Measurements from ENCODE around the gene NINJ1.

Gene NINJ1

DNA sequence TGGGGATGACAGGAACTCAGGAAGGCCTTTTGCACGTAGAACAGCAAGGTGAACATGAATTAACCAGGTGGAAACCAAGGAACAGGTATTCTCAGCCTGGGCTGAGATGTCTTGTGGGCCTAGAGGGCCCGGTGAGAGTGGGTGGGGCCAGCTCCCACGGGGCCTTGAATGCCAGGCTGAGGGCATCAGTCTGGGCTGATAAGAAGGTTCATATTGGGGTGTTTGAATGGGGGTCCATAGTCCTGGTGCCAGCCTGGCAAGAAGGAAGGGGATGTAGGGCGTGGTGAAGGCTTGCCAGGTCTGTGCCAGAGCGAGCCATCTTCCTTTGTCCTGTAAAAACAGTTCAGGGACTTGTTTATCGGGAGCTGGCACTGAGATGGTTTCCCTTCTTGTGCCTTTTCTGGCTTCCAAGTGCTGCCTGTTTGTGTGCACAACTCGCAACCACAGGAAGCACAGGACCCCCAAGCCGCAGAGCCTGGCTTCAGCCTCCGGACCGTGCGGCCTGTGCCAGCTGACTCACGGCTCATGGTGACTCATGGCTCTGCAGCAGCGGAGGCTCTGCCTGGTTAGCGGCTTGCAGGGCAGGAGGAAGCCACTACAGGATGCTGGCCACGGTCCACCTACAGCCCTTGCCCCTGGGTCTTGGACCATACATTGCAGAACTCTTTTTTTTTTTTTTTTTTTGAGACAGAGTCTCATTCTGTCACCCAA, 35.7 kb downstream of the NINJ1 start:
- H3K9ac ChIP-seq (ENCODE audit: low read length): no peak overlapping the region
- no peaks in the 10 kb centered on the region for H3K36me3 ChIP-seq (ENCODE audit: control insufficient read depth, insufficient read depth, low read length)
- no peaks in the 10 kb centered on the region for H3K27me3 ChIP-seq (ENCODE audit: control insufficient read depth, insufficient read depth, low read length)
- peaks cover 47% of the 10 kb centered on the region for H3K4me1 ChIP-seq (ENCODE audit: control insufficient read depth, insufficient read depth, low read length)
- H3K4me3 ChIP-seq (ENCODE audit: low read length): no peak overlapping the region
- no peaks in the 10 kb centered on the region for H3K9me3 ChIP-seq (ENCODE audit: control insufficient read depth, low read length)

DNA sequence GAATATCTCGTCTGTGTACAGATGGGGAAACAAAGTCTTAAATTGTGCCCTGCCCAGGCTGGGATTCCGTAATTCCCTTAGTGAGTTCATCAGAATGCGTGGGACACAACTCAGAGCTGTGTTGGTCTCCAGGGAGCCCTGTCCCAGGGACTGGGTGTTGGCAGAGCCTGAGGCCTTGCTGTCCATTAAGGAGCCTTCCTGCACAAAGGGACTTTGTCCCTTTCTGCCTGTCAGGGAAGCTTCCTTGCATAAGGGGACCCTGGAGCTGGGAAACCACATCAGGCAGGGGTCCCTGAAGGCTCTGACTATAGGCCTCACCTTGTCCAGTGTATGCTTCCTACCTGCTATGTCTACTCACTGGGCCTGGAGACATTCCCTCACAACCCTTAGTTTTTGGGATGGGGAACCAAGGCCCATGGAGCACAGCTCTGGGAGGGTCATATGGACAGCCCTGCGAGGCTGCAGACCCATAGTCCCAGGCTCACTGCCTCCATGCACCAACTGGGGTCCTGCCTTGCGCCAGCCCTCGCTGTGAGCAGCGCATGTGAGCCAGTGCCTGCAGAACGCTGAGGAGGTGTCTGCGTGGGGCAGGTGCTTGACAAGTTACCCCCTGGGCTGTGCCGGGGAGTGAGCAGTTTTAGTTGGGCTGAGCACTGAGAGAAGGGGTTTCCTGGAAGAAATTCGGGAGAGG, 36.4 kb downstream of the NINJ1 start:
- Histone ChIP-seq H3K9ac (ENCODE audit: low read length) (peak overlapping the region; percentile 79), H3K4me3 (ENCODE audit: low read length) (peak overlapping the region; percentile 74), H3K27me3 (ENCODE audit: control insufficient read depth, insufficient read depth, low read length) (no peaks in the 10 kb centered on the region), H3K9me3 (ENCODE audit: control insufficient read depth, low read length) (no peaks in the 10 kb centered on the region), H3K4me1 (ENCODE audit: control insufficient read depth, insufficient read depth, low read length) (peaks cover 52% of the 10 kb centered on the region), H3K36me3 (ENCODE audit: control insufficient read depth, insufficient read depth, low read length) (no peaks in the 10 kb centered on the region)

- Histone ChIP-seq H3K4me3 (ENCODE audit: low read length) (peak overlapping the region; percentile 74), H3K4me1 (ENCODE audit: control insufficient read depth, insufficient read depth, low read length) (peaks cover 52% of the 10 kb centered on the region), H3K27me3 (ENCODE audit: control insufficient read depth, insufficient read depth, low read length) (no peaks in the 10 kb centered on the region), H3K9ac (ENCODE audit: low read length) (peak overlapping the region; percentile 79), H3K36me3 (ENCODE audit: control insufficient read depth, insufficient read depth, low read length) (no peaks in the 10 kb centered on the region), H3K9me3 (ENCODE audit: control insufficient read depth, low read length) (no peaks in the 10 kb centered on the region)
These were observed 37.2 kb downstream of the NINJ1 start for GRCh38 chr9:93096811-93097382.

DNA sequence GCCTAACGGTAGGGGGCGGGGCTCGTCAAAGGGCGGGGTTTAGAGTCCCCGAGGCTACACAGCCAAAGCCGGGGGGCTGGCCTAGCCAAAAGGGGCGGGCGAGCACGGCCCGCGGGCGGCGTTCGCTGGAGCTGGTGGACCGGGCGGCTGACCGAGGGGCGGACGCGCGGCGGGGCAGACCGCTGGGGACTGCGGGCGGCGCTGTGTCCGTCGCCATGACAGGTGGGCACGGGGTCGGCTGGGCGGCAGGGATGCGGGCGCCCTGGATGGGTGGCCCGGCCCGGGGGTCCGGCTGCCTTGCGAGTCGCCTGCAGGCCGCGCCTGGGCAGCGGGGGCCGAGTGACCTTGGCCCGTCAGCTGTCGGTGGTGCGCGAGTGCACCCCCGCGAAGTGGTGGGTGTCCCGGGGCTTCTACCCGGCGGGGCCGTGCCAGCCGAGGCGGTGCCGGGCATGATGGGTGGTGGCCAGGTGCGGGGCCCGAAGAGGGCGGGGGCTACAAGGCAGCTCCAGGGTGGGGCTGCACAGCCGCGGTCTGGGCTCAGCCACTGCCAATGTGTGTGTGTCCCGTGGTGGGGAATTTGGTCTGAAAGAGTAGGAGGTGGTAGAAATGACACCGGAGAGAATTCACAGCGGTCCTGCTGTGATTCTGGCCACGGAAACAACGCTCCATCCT, 37.8 kb downstream of the NINJ1 start, which contains the start of gene CARD19:
Gene CARD19 (plus strand): TSS at position 87 of the 672 bp plus-strand sequence. CDS start 129 bp downstream, at position 216.
- Histone ChIP-seq H3K27me3 (ENCODE audit: control insufficient read depth, insufficient read depth, low read length) (no peaks in the 10 kb centered on the region), H3K9me3 (ENCODE audit: control insufficient read depth, low read length) (no peaks in the 10 kb centered on the region), H3K4me1 (ENCODE audit: control insufficient read depth, insufficient read depth, low read length) (peaks cover 52% of the 10 kb centered on the region), H3K36me3 (ENCODE audit: control insufficient read depth, insufficient read depth, low read length) (no peaks in the 10 kb centered on the region), H3K9ac (ENCODE audit: low read length) (peak within 1 kb of the TSS; percentile 79), H3K4me3 (ENCODE audit: low read length) (peak within 1 kb of the TSS; percentile 74)

- Histone ChIP-seq H3K27me3 (ENCODE audit: control insufficient read depth, insufficient read depth, low read length) (no peaks in the 10 kb centered on the region), H3K4me3 (ENCODE audit: low read length) (peak overlapping the region; percentile 15), H3K36me3 (ENCODE audit: control insufficient read depth, insufficient read depth, low read length) (no peaks in the 10 kb centered on the region), H3K9ac (ENCODE audit: low read length) (peak overlapping the region; percentile 67), H3K4me1 (ENCODE audit: control insufficient read depth, insufficient read depth, low read length) (peaks cover 52% of the 10 kb centered on the region), H3K9me3 (ENCODE audit: control insufficient read depth, low read length) (no peaks in the 10 kb centered on the region)
These were observed 38.6 kb downstream of the NINJ1 start for GRCh38 chr9:93095205-93096130.

GRCh38 chr9:93094658-93095204, 39.3 kb downstream of the NINJ1 start:
- no peaks in the 10 kb centered on the region for H3K9me3 ChIP-seq (ENCODE audit: control insufficient read depth, low read length)
- H3K4me3 ChIP-seq (ENCODE audit: low read length): peak overlapping the region; percentile 15
- H3K4me1 ChIP-seq (ENCODE audit: control insufficient read depth, insufficient read depth, low read length): peaks cover 52% of the 10 kb centered on the region
- no peaks in the 10 kb centered on the region for H3K27me3 ChIP-seq (ENCODE audit: control insufficient read depth, insufficient read depth, low read length)
- peak overlapping the region; percentile 67 for H3K9ac ChIP-seq (ENCODE audit: low read length)
- no peaks in the 10 kb centered on the region for H3K36me3 ChIP-seq (ENCODE audit: control insufficient read depth, insufficient read depth, low read length)

DNA sequence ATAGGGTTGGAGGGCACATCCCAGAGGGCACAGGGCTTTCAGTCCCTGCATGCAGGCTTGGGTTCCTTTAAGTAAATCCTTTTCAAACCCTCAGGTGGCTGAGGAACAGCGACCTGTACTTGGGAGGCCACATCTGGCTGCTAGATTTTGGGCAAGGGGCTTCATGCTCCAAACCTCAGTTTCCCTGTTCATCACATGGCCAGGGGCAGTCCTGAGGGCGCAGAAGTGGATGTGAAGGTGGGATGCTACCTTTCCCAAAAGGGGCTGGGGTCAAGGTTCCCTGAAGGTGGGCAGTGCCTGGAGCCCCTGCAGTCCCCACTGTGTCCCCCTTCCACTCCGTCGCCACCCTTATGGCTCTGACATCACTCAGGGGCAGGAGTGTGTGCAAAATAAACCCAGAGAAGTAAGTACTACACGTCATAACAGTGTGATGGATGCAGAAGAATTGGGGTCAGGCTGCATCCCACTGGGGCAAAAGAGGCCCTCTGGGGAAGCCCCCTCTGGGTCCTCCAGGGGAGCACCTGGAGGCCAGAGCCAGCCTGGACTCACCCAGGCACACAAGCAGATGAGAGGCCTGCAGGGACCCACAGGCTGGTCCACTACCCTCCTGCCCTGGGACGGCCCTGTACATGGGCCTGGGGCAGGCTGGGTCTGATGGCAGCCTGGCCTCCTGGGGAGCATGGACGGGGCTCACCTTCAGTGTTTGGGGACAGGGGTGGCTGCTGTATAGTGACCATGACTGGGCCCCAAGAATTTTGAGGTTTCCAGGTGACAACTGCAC, 40.0 kb downstream of the NINJ1 start:
- no peaks in the 10 kb centered on the region for H3K36me3 ChIP-seq (ENCODE audit: control insufficient read depth, insufficient read depth, low read length)
- no peak overlapping the region for H3K9ac ChIP-seq (ENCODE audit: low read length)
- H3K9me3 ChIP-seq (ENCODE audit: control insufficient read depth, low read length): no peaks in the 10 kb centered on the region
- no peak overlapping the region for H3K4me3 ChIP-seq (ENCODE audit: low read length)
- no peaks in the 10 kb centered on the region for H3K27me3 ChIP-seq (ENCODE audit: control insufficient read depth, insufficient read depth, low read length)
- peaks cover 46% of the 10 kb centered on the region for H3K4me1 ChIP-seq (ENCODE audit: control insufficient read depth, insufficient read depth, low read length)

- H3K9ac ChIP-seq (ENCODE audit: low read length): no peak overlapping the region
- H3K36me3 ChIP-seq (ENCODE audit: control insufficient read depth, insufficient read depth, low read length): no peaks in the 10 kb centered on the region
- no peaks in the 10 kb centered on the region for H3K27me3 ChIP-seq (ENCODE audit: control insufficient read depth, insufficient read depth, low read length)
- no peak overlapping the region for H3K4me3 ChIP-seq (ENCODE audit: low read length)
- H3K9me3 ChIP-seq (ENCODE audit: control insufficient read depth, low read length): no peaks in the 10 kb centered on the region
- H3K4me1 ChIP-seq (ENCODE audit: control insufficient read depth, insufficient read depth, low read length): peaks cover 38% of the 10 kb centered on the region
These were observed 40.7 kb downstream of the NINJ1 start for GRCh38 chr9:93093127-93093876.

DNA sequence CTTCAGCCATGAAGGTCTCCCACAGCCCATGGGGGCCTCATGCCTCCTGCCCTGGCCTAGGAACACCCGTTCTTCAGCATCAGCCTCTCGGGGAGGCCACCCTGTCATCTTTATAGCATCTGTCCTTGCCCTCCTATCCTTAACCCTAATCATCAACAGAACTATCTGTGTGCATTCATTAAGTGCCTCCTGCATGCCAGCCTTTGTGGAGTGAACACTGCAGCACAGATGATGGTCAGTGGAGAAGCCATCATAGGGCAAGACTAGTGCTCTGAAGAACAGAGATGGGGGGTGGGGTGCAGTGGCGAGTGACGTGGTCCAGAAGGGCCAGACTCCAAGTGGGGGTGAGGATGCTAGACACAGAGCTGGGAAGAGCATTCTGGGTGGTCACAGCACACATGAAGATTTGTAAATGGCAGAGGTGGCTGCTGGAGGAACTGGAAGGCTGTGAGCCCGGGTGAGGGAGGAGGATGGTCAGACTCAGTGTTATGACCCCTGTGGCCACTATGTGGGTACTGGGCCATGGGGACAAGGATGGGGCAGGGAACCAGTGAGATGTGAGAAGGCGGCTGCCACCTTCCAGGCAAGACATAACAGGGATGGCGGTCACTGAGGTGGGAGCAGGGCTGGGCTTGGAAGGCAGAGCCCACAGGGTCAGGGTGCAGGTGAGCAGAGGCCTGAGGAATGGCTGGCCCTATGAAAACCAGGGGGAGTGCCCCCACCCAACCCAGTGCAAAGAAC, 41.6 kb downstream of the NINJ1 start:
- H3K36me3 ChIP-seq (ENCODE audit: control insufficient read depth, insufficient read depth, low read length): no peaks in the 10 kb centered on the region
- H3K9ac ChIP-seq (ENCODE audit: low read length): no peak overlapping the region

More for the DNA sequence above, 41.6 kb downstream of the NINJ1 start:
- no peaks in the 10 kb centered on the region for H3K27me3 ChIP-seq (ENCODE audit: control insufficient read depth, insufficient read depth, low read length)
- H3K4me3 ChIP-seq (ENCODE audit: low read length): no peak overlapping the region
- H3K4me1 ChIP-seq (ENCODE audit: control insufficient read depth, insufficient read depth, low read length): peaks cover 29% of the 10 kb centered on the region
- H3K9me3 ChIP-seq (ENCODE audit: control insufficient read depth, low read length): no peaks in the 10 kb centered on the region

All from mucosa of stomach (tissue), 1 donor.